GM18867 (cell line): ENCODE measurements around the gene IRX3.

ENCODE experiments used
- ATAC-seq: cut with Tn5 transposase; IDR thresholded peaks from one replicate; pipeline ENCODE4 v1.9.1; 2021; ENCODE audit warnings: mild to moderate bottlenecking, moderate library complexity; ENCODE audit not compliant: unreplicated experiment

Gene IRX3

DNA sequence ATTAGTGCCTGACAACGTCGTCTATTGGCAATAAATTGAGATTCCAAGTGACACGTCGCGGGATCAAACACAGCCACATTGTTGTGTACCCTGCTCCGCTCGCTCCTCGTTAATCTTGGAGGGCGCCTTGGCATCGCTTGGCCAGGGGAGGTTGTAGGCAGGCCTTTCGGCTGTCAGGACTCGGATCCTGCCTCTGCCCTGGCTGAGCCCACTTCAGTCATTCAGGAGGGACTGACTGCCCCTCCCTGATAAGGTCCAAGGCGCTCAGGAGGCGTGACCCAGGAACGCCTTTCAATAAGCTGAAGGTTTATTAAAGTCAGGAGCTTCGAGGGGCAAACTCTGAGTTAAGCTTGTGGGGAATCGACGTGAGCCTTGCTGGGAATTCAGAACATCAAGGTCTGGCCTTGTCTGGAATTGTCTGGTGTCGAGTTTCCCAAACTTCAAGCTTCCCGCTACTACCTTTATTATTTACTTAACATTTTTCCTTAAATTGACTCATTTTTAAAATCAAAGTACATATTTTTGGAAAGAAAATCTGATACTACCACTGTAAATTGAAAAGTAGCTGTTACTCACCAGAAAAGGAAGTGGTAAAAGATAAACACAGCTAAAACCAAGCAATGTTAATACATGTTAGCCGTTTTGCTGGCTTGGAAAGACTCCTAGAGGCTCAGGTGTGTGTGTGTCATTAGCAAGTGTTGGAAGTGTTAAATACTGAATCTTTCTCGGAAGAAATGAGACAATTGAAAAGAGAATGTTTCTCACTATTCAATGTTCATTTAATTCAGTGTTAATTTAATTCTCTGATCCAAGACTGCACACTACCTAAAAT, 5.3 kb upstream of the IRX3 start:
- ATAC-seq = no peak

DNA sequence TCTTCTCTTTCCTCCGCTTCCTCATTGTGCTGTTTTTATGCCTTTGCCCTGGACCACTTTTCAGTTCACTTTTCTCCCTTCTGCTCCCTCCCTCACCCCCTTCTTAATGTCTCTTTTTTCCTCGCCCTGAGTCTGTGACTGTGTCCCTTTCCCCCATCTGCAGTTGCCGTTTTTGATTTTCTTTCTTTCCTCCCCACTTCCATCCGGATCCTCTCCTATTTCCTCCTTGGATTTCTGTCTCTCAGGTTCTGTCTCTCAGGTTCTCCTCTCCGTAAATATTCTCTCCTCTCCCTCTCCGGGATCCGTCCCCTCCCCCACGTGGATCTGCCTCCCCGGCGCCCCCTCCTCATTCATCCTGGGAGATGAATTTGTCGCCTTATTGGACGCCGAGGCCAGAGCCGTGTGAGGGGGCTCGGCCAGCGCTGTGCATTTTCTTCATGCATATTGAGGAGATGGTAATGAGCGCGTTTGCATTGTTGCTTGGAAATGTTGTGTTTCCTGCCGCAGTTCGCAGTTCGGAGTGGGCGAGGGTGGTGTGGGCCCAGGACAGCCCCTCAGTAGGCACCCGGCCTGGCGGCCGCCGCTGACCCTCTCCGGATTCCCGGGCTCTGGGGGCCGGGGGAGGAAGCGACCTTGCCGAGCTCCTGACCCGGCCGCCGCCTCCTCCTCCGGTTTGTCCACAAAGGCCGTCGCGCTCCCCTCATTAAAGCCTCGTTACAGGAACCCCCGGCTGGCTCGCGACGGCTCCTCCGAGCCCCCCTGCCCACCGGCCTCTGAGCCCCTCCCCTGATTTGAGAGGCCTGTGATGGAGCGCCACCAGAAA, 4.5 kb upstream of the IRX3 start:
- no peak for ATAC-seq

DNA sequence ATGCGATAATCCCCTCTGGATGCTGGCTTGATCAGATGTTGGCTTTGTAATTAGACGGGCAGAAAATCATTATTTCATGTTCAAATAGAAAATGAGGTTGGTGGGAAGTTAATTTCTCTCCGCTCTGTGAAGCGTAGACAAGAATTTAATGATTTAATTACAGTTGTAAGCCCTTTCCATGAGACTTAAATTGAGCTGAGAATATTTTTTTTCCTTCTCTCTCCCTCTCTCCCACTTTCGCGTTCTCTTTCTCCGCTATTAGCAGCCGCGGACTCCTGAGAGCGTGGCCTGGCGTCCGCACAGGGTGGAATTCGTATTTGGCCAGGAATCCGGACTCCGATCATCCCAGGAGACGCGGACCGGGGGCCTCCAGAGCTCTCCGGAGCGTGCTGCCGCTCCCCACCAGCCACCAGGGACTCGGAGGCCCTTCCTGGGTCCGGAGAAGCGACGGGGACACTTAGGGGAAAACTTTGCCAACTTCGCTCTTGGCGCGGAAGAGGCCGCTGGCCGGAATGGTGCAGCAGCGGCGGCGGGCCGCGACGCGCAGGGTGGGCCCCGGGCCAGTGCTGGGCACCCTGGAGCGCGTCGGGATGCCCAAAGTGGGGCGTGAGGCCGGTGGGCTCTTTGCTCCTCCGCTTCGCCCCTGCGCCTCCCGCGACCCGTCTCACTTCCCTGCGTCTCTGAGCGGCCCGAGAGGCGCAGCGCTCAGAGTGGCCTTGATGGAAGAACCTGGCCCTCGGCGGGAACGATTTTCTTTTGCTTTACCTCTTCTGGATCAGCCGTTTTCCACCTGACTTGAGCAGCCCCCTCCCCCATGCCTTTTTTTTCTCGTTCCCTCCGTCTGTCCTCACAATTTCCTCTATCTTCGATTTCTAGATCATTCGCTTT, 3.6 kb upstream of the IRX3 start:
- ATAC-seq = no peak

DNA sequence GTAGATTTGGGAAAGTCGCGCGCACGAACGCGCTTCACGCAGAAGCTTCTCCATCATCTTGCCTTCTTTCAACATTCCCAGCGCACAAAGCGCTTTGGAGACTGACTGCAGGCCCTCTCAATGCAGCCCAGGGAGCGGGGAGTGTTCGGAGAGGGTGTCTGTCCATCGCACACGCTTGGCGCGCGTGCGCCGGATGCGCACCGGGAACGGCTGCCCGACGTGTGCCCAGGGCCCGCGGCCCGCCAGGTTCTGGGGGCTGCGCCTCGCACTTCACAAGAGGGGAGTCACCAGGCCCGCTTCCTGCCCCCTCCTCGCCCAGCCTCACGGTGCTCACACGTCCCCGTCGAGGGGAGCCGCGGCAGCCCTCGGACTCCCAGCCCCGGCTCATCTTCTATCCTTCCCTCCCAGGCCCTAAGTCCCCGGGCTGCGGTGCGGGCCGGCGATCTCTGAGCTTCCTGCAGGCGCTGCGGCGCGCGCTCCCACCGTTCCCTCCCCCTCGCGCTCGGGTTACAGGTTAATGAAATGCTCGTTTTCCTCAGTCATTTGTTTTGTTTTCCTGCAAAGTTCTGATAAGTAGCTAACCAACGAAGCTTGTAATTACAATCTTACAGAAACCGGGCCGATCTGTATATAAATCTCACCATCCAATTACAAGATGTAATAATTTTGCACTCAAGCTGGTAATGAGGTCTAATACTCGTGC, 2.8 kb upstream of the IRX3 start:
- ATAC-seq = no peak

DNA sequence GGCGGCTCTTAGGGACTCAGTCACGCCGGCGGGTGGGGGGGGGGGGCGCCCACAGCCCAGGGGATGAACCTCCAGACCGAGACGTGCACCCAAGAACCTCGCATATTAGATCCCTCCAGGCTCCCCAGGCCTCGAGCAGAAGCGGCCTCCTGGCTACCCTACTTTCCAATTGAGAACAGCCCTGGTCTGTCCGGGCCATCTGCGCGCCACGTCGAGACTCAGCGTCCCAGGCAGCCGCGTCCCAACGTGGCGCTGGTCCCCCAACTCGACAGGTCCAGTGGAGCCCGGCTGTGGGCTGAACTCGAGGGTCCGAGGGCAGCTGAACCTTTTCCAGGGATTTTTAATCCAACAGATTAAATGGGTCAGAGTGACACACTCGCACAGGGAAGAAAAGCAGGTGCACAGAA, 2.3 kb upstream of the IRX3 start:
- ATAC-seq = no peak

DNA sequence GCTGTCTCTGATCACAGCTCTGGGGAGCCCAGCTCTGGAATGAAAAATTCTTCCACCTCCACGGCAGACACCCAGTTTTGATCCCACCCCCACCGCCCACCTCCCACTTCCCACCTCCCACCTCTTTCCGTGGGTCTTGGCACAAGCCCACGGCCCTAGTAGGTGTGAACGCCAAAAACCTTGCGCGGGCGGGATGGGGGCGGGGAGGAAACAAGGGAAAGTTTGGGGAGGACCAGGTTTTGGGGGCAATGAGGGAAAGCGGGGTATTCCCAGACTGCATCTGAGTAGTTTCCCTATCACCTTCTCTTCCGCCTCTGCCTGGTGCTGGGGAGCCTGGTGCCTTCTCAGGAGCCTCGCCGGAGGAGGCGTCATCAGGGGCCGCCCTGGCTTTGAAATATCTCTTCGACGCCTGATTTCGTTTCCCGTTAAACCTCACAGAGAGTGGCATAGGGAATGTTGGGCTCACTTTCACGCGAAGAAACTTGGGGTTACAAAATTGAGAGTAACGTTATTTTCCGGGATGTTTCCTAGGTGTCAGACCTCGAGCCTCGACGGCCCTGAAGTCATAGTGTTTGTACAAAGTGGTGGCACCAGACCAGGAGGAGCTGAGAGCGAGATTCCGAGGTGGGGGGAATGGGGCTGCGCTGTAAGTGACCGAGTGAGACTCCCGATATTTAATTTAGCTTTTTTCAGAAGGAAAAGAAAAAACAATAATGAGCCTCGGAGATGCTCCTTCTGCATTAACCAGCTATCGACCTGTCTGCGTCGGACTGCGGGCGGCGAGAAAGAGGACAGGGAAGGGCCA, 1.6 kb upstream of the IRX3 start:
- no peak for ATAC-seq

DNA sequence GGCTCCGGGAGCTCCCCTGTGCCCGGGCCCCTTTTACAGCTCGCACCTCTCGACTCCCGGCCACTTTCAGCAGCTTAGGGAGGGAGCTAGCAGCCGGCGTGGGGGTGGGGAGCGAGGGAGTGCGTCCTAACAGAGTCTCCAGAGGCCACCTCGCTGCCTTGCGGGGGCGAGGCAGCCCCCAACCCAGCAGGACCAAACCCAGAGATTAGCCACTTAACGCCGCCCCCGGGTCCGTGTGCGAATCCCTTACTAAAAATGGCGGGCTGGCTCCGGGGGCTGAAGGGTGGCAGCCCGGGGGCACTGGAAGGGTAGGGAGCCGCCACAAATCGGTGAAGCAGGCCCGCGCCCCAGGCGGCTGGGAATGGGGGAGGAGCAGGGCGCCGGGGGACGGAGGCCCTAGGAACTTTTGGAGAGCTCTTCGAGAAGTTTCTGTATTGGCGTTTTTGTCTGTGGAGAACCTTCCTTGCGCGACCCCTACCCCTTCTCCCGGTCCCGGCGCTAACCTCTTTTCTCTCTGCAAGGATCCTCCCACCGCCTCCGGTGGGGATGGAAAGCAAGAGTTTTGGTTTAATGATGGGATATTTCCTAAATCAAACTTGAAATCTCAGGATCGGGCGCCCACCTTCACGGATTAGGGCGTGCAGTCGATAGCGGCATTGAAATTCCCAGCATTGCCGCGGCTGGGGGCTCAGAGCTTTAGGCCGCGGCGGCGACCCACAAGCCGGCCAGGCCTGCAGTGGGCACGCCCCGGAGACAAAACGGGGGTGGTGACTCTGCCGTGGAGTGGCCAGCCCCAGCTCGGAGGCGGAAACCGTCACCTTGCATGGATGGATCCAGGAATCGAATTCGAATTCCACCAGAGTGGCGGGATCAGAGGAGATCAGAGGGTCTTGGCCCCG, 793 bp upstream of the IRX3 start:
- no peak for ATAC-seq

DNA sequence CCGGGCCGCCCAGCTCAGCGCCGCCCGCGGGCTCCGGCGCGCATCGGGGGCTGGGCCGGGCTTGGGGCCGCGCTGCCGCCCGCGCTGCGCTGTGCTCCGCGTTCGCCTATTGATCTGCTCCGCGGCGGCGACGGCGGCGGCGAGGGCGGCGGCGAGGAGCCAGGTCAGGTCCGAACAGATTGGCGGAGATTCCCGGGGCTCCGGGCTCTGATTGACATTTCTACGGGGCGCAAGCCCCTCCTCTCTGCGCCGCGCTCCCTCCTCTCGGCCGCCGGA, 559 bp downstream of the IRX3 start:
- ATAC-seq = no peak

DNA sequence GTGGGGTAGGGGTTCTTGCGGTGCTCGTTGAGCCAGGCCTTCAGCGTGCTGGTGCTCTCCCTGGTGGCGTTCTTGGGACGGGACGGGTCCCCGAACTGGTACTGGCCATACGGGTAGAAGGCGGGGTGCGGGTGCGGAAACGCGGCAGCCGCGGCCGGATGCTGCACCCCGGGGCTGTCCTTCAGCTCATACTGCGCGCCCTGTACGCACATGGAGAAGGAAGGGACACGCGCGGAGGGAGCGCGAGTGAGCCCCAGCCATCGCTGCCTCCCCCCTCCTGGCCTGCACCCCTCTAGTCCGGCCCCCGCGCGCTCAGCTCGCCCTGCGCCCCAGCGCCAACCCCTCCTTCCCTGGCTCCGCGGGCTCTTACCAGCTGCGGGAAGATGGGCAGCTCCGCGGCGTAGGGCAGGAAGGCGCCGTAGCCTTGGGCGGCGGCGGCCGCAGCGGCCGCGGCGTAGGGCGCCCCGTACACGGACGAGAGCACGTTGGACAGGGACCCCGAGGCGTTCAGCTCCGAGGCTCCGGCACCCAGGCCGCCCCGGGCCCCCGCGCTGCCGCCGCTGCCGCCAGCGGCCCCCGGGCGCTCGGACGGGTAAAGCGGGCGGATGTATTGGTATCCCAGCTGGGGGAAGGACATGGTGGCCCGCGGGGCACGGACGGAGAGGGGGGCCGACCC, 1.0 kb downstream of the IRX3 start:
- no peak for ATAC-seq

DNA sequence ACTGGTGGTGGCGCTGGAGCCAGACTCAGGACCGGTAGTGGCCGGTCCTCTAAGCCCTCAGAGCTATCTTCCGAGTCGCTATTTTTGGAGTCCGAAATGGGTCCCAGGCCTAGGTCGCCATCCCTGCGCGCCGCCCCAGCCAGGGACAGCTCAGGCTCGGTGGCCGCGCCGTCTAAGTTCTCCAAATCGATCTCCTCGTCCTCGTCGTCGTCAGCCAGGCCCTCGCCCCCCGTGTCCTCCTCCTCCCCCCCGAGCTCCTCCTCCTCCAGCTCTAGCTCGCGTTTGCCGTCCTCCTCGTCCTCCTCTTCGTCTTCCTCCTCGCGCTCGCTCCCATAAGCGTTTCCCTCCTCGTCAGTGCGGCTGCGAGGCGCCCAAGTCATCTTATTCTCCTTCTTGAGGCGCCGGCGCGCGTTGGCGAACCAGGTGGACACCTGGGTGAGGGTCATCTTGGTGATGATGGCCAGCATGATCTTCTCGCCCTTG, 1.6 kb downstream of the IRX3 start:
- no peak for ATAC-seq

DNA sequence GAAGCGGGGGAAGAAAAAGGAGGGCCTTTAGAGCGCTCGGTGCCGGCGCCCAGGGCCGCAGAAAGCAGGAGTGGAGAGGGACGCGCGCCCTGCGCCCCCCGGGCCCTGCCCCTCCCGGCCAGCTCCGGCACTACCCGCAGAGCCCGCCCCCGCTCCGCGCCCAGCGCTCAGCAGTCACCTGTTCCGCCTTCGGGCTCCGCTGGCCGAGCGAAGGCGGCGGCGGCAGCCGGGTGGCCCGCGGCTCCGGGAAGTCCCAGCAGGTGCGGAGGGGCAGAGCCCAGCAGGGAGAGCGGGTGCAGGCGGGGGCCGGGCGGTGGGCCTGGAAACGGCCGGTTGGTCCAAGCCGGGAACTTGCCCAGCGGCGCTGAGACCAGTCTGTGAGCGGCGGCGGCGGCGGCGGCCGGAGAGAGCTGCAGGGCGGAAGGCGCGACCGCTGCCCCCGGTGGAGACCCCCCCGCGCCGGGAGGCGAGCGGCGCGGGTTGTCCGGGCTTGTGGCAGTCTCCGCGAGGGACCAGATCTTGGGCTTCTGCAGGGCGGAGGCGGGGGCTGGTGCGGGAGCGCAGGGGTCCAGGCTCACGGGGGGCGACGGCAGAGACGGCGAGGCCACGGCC, 2.2 kb downstream of the IRX3 start:
- ATAC-seq = no peak

DNA sequence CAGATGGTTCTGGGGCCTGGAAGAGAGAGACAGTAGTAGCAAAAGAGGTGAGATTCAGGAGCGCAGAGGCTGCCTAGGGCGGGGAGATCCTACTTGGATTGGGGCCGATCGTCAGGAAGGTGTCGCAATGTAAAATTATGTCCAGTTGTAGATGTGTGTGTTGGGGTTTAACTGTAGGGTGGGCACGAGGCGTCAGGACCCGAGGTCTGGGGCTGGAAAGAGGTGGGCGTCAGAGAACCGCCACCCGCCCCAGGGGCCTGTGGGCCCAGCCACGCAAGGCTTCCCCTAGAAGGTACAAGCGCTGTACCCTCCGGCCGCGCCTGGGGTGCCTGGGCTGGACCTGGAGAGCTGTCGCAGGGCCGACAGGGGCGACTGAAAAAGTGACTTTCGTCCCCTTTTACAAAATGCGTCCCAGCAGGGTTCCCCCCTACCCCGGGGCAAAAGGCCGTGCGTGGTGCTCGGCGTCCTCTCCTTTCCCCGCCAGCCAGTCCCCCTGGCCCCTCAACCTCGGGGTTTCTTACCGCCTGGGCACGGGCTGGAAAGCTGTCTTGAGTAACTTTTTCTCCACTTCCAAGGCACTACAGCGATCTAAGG, 2.8 kb downstream of the IRX3 start:
- no peak for ATAC-seq

DNA sequence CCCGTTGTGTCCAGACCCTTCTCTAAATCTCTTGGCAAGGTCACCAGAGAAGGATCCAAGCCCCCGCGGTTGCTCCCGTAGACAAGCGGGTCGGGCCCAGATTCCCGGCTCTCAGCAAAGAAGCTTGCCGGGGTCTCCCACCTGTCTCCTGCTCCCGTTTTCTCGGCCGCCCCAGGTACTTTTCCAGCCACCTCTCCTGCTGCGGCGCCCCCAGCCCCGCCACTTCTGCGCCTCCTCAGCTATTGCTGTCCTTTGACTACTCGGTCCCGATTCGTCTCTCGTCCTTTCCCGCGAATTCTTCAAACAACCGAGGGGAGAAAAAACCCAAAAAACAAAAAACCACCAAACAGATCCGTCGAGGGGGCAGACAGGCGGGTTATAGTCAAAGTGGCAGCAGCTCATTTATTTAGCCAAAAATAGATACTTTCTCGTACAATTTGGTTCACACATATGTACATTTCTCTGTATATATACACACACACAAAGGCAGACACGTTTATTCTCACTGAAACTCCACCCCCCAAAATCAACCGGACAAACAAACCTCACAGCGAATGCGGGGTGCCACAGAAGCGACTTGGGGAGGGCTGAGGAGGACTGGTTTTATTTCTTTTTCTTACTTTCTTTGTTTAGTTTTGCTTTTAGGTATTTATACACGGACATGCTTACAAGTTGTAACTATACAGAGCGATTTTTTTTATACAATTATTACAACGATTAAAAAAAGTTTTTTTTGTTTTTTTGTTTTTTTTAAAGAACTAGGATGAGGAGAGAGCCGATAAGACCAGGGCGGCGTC, 3.5 kb downstream of the IRX3 start:
- no peak for ATAC-seq

DNA sequence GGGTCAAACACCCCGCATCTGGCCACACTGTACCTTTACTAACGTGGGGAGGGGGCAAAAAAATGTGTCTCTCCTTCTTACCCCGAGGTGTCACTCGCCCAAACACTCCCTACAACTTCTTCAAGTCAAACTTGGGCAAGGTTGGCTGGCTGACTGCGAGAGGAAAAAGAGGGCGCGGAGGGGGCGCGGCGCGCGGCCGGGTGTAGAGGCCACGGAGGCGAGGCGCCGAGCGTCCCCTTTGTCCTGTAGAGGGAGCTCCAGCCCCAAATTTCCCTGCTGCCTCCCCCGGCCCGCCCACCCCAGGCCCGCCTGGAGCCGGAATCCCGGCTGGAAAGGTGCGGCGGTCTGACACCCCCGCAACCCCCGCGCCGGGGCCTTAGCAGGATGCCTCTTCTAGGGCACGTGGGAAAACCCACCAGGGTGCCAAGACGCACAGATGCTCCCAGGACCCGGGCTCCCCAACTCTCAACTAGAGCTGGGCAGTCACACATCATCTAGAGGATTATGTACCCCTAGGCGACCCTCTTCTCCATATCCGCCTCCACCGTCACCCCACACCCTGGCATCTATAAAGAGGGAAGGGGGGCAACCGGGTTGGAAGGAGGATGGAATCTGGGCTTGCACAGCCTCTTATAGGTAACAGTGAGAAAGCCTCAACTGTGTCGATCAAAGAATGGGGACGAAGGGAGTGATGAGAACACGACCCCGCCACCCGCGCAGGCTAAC, 4.2 kb downstream of the IRX3 start:
- no peak for ATAC-seq

DNA sequence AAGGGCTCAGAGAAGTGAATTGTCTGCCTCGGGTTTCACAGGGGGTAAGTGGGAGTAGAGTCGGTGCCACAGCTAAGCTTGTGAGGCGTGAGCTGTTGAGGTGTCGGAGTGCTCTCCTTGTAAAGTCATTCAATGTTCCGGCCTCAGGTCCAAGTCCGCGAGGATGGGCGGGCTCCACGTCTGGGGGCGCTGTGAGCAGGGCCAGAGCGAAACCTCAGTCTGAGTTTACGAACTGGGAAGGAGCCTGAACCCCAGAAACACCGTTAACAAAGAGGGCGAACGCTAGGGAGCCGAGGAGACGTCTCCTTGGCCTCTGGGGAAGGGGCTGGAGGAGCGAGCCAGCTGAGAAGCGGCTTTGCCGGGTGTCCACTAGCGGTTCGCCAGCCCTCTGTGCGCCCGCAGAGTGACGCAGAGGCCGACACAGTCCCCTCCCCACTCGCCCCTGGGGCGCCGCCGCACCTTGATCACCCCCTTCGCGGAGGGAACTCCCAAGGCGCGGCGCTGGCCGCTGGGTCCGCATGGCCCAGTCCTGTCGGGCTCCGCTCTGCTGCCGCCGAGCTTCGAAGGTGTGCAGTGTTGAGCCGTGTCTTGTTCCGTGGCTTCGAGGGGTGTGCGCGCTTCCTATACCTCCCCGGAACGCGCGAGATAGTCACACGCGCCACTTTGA, 4.9 kb downstream of the IRX3 start:
- ATAC-seq = no peak

DNA sequence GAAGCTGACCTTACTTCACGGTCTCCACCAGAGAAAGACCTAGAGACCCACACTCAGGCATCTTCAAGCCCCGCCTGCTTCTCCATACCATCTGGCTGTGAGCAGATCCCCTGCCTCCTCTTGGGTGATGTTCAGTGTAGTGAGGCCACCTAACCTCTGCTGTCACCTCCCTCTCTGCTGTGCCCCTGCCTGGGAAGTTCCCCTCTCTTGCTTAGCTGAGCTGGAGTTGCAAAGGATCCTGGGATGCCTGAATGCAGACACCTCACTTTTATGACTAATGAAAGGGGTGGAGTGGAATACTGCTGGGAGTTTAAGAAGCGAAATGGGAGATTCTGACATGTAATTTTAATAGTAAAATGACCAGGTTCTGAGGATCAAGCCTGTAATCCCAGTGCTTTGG, 5.8 kb downstream of the IRX3 start:
- no peak for ATAC-seq
